Stimulated activated CD4-positive, alpha-beta T cell treated with anti-CD3 and anti-CD28 coated beads, Interleukin-2, amount 100 ng/mL, for 24 hours (primary cell): Measurements from ENCODE around the gene ITSN2.

ENCODE experiments used
- DNase-seq, 2 donors: peaks; one replicate each; pipeline ENCODE4 v3.0.0-alpha.2; 2020

The ITSN2 gene

DNA sequence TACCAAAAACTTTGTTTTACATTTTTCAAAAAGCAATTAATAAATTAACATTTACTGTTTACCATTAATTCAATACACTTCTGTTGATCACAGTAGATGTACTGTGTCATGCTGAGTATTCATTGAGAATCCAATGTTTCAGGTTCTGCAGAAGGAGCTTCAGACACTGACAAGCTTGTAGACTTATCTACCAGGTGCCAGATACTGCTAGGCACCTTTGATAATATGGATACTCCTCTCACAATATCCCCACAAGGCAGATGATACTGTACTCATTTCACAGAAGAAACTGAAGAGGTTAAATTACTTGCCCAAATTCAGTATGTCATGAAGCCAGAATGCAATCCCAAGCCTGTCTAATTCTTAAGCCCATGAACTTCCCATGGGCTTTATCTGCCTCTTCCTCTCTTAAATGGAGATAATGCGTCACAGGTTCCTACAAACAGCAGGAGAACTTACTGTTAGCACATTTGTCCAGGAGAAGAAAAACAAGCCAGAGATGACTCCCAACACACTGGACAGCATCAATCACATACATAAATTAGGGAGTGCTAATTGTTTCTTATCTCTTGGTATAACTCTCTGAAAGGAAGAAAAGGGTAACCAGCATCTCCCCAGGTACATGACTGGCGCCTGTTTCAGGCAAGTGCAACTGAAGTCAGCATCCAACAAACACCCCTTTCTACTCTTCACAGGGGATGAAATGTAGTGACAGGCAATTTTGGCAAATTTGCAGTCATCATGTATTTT, 27.4 kb downstream of the ITSN2 start:
- DNase-seq: no peak

DNA sequence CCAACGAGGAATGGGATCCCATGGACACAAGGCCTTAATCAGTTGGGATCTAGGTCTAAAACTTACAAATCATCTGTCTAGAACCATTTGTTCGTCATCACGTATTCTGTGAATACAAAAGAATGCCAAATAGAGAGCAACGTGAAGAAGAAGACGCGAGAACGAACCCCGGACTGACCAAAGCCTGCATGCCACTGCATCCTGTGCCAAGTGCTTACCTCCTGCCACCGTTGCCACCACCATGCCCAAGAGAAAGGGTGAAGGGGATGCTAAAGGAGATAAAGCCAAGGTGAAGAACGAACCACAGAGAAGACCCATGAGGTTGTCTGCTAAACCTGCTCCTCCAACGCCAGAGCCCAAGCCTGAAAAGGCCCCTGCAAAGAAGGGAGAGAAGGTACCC, 30.2 kb downstream of the ITSN2 start:
- no peak for DNase-seq

DNA sequence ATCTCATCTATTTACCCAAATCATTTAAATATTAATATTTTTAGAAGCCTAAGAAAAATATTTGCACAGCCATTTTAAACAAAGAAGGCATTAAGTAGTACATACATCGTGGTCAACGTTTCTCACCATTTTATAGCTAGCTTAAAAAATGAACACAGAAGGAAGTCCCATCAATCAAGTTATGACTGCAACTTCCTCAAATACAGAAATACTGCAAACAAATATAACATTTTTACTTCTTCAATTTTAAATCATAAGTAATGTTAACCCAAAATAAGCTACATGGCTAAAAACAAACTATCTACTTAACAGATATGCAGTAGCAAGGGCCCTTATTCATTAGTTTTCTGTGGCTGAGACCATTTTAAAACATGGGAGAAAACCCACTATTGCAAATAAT, 30.6 kb downstream of the ITSN2 start:
- no peak for DNase-seq

DNA sequence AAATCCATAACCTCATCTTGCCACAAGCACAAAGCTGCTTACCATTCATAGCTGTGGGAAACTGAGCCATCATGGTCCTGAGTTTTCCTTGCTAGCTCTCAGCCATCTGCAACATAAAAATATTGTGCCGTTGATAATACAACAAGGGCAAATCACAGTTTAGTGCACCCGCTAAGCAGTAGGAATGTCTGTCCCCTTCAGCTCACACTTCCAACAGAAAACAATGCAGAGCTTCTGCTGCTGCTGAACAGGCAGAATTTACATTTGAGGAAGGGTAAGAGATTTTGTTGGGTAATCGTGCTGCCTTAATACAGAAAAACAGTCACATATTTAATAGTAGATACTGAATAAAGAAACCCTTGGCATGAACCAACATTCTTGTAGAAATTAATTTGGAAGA, 32.3 kb downstream of the ITSN2 start:
- no peak for DNase-seq

DNA sequence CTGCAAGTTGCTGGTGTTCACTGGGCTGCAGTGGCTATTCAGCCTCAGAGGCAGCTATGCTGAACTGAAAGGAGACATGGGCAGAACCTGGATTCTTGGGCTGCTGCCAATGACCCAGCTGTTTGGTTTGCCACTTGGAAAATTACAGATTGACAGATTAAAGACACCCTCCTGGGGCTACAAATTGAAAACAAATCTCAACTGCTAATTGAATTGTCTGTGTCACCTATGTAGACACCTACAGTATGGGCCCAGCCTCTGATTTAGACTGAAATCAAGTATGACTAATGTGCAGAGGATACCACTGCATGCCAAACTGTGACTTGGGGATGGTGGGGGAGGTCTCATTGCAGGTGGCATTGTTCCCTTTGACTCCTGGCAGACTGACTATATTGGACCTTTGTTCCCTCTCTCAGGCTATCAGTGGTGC, 42.8 kb downstream of the ITSN2 start:
- no peak for DNase-seq

DNA sequence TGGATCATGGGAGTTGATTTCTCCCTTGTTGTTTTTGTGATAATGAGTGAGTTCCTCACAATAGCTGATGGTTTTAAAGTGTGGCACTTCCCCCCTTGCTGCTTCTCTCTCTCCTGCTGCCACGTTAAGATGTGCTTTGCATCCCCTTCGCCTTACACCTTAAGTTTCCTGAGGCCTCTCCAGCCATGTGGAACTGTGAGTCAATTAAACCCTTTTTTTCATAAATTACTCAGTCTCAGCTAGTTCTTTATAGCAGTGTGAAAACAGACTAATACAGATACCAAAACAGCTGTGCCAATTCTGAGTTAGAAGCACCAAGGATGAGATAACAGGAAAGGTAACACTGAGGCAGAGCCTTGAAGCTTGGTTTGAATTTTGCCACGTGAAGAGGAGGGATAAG, 44.7 kb downstream of the ITSN2 start:
- DNase-seq: peak in 1 of 2 donors; percentile 5

DNA sequence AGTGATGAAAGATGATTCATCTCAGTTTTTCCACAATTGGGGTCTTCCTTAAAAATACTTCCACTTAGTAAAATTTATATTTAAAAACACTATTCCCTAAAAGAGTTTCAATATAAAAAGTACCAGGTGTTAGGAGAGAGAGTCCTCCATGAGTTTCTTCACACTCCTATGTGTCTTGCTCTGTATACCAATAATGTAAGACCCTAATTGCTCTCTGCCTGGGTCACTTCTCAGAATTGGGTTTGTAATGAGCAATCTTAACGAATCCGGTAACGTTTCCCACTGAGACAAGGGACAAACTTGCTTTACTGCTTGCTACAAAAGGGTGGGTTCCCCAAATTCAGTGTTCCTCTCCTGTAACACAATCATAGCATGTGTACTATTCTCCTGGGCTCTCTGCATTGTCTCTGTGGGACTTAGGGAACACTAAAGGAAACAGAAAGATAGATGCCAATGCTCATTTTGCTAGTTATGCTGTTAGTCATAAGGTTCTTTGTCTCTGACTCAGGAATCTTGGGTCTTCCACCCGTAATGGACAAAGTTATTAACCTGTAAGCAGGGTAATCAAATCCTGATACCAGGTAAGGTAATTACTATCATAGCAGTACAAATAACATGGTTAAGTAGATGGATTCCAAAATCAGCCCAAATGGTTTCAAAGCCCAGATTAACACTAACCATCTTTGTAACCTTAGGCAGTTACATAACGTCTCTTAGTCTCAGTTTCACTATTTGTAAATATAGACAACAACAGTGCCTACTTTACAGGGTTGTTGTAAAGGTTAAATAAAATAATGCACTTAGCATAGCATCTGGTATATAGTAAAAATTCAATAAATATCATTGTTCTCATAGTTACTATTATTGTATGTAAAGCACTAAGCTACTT, 46.3 kb downstream of the ITSN2 start:
- DNase-seq: no peak

DNA sequence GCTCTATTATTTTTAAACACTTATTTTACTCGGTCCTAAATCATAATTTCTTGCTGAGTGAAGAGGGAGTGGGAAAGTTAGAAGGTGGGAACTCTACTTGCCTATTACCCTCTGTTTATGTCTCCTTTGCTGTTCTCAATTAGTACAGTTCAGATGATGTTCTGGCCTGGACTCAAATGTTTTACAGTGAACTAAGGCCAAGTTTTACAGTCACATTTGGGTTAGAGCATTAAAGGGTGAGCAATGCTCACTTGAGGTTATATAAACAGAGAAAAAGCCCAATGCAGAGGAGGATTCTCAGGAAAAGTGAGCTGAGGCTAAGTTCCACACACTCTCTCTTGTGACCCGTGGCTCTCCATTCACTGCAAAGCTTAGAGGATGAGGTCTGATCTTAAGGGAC, 52.4 kb downstream of the ITSN2 start:
- DNase-seq: no peak

DNA sequence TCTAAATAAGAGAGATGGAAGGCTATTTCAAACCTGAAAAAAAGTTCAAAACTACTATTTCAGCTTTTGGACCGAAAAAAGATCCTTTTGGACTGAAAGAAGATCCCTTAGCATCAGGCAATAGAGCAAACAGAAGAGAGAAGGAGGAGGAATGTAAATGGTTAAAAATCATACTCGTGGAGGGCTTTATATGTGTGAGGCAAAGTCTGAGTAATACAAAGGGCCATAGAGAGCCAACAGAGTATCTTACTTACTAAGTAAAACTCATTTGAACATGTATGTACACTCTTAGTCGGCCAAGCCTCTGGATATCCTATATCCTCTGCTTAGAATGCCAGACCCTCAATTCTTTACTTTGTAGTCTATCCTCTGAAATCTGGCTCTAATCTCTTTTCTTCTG, 55.7 kb downstream of the ITSN2 start:
- DNase-seq: no peak

DNA sequence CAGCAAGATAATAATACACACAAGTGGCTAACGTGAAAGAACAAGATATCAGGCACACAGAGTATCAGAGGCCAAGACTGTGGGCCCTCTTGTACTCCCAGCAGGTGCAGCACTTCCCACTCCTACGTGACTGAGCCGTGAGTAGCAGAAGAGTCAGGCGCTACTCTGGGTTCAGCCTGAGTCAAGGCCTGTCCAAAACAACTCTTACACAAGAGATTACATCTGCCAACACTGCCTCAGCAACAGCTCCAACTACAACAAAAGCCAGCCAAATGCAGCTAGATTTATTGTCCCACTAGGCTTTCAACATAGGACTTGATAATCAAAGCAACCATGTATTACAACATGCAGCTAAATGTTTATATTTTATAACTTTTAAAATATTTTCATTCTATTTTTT, 56.2 kb downstream of the ITSN2 start:
- no peak for DNase-seq

DNA sequence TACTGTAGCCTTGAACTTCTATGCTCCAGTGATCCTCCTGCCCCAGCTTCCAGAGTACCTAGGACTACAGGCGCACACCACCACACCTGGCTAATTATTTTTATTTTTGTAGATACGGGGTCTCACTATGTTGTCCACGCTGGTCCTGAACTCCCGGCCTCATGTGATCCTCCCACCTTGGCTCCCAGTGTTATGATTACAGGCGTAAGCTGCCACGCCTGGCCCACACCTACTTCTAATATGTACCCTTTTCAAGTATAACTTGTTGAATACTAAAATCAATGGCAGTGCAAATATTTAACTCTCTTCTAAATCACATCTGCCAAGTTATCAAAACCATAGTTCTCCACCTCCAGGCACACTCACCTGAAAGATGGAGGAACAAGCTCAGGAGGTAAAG, 58.7 kb downstream of the ITSN2 start:
- no peak for DNase-seq

DNA sequence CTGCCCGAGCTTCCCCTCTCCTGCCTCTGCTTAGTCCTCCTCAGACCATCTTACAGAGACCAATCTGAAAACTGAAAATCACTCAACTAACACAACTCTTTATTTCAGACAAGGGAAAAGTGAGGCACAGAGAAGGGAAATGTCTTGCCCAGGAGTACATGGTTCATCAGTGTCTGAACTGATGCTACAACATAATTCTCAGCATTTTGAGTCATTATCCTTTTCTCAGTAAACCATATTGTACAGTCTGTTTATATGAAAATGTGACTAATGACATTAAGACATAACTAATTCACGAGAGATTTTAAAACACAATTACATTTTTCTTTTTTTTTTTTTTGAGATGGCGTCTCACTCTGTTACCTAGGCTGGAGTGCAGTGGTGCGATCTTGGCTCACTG, 62.7 kb downstream of the ITSN2 start:
- DNase-seq: no peak

DNA sequence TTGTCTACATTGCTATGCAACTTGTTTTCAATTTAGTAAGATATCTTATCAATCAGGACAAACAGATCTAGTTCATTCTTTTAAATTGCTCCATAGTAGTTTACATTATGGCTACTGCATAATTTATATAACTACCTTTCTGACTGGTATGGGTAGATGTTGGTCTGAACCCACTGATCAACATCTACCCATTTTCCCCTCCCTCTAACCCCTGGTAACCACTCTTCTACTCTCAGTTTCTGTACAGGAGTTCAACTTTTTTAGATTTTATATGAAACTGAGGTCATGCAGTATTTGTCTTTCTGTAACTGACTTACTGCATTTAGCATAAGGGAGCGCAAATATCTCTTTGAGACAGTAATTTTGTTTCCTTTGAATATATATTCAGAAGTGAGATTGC, 73.2 kb downstream of the ITSN2 start:
- no peak for DNase-seq

DNA sequence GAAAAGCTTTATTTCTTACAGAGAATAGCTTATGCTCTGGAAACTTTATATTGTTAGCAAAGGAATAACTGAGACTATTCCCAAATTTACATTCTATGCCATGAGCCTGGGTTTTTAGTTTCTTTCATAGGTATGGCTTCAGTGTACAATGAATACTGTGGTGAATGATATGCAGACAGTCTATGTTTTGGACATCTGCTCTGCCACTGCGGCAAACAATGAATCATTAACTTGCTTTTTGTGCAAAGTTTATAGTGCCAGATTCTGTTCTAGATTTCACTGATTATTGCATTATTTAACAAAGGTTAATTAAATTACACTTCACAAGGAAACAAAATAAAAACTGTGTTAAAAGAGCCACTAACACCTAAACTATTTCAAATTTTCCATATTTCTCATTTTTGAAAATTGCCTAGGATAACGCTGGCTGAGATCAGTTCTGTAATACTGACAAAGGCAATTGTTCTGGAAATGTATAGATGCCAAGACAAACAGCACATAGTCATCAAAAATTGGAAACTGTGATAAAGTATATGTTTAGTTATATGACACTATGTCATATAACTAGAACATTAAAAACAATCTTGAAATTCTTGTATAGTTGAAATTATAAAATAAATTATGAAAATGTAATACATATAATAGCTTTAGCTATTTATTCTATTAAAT, 74.7 kb downstream of the ITSN2 start:
- DNase-seq: no peak

DNA sequence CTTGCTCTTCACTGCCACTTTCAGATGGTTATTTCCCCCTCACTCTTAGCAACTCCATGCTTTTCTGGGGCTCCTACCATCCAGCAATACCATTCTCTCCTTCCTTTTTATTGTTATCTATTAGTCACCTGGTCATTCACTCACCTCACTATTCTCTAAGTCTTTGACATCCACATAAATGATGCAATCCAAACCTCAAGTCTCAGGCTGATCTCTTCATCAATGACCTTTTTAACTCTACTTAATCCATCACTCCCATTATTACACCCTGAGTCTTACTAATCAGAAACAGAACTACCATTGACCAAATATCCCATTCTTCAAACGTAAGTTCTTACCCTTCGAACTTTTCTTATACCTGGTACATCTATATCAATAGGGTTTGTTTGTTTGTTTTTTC, 79.7 kb downstream of the ITSN2 start:
- DNase-seq: no peak

DNA sequence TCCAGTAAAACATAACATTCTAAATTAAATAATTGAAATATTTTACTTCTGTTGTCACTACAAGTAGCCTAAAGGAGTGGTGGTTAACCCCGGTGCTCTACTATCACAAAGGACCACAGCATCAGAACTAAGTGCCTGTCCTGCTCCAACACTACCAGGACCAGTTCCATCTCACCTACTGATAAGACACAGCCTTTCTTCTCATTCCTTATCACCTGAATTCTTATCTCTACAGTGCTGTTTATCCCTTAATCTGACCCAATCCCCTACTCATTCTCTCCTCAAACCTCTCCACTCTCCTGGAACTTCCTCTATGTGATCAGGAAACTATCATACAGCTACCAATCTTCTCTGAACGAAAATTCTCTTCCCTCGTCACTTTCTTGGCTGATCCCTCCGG, 80.2 kb downstream of the ITSN2 start:
- DNase-seq: no peak

DNA sequence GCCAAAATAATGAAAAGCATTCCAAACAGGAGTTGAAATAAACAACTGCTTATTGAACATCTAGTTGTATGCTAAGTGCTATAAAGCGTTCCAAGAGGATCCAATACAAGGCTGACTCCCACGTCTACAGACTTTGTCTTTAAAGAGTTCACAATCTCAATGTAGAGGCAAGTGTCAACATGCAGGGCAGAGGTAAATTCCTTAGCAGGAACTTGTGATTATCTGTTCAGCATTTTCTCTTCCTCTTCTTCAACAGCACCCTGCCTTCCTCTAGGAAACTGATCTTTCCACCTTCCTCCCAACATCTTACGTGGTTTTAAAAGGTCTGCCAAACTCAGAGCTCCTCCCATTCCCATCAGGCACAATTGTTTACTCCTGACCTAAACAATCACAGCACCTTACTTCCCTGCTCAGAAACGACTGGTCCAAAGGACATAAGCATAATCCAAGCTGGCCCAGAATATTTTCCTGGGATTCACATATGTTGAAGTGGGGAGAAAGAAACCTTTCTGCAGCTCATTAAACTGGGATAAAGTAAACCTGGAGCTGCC, 83.9 kb downstream of the ITSN2 start:
- no peak for DNase-seq

DNA sequence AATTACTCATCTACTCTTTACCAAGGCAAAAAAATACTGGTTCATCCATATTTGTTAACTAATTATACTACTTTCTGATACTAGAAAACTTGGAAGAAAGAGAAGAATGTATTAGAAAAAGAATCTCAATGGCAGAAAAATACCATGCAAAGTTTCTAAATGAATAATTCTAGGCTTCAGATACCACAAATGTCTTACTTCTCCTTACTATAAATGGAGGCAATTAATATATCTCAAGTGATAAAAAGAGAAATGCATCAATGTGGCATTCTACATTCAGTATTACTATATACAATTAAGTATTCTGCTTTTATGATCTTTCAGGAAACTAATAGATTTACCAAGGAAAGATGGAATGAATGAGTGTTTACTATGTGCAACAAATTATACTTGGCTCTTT, 85.5 kb downstream of the ITSN2 start:
- no peak for DNase-seq

DNA sequence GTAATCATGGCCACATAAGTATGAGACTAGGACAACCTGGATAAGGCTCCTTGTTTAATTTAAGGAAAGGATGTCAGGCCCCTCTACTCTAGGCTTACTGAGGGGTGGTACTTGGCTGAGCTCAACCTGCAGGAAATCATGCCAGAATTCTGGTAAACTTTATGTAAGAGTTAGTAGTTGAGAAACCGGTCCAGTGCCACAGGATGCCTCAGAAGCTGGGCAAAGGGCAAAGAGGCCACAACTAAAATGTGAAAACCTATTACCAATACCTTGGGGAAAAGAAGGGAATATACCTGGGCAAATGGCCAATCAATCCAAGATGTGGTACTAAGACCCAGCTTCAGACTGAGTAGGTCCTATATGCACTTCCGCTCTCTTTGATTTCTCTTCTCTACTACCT, 86.7 kb downstream of the ITSN2 start:
- DNase-seq: no peak

DNA sequence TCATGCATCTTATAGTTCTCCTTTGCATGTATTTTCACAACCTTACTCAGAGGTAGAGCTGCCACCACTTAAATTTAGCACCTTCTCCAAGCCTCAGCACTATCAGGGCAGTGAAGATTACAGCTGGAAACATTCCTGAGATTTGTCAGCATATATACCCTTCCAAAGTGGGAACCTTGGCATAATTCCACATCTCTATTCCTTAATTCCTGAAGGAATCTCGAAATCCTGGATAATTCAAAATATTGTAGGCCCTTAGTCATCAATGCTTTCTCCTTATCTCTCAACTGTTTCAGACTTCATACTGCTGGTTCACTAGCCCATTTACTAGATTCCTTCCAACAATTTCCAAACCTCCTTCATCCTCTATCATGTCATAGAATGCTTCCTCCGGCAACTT, 87.4 kb downstream of the ITSN2 start:
- no peak for DNase-seq

DNA sequence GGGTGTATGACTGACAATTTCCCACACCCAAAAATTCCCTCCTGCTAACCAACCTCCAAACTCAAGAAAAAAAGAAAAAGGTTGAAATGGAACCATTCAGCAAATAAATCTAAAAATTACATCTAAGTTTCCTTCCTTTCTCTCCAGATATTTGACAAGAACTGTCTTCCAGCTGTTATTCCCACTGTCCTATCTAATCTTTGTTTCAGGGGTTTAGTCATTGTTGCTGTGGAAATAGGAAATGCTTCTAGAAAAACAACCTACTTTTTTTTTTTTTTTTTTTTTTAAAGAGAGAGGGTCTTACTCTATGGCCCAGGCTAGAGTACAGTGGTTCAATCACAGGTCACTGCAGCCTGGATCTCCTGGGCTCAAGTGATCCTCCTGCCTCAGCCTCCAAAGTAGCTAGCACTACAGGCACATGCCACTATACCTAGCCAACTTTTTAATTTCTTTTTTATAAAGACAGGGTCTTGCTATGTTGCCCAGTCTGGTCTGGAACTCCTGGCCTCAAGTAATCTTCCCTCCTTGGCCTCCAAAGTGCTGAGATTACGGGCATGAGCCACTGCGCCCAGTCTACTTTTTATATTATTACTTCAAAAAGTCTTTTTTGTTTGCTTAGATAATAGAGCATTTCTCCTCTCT, 88.1 kb downstream of the ITSN2 start:
- no peak for DNase-seq

DNA sequence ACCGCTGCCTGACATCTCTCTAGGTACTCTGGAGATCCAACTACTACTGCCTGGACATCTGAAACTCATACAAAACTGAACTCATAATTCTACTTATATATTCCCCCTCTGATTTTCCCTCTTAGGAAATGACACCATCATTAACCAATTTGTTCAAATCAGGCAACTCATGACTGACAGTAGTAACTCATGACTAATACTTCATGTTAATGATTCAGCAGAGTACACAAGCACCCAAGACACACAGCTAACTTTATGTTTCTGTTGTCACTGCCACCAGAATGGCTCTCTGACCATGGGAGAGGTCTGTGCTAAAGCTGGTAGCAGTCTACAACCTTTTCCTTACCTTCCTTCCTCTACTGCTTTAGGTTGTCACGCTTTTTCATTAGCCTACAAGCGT, 91.1 kb downstream of the ITSN2 start:
- no peak for DNase-seq

DNA sequence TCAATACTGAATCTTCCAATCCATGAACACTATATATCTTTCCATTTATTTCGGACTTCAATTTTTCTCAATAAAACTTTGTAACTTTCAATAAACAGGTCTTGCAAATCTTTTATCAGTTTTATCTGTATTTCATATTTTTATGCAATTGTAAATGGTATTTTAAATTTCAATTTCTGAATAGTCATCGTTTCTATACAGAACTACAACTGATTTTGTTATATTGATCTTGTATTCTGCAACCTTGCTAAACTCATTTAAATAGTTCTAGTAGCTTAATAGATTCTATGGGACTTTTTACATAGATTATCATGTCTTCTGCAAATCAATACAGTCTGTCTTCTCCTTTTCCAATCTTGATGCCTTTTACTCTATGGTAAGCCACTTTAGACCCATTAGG, 95.1 kb downstream of the ITSN2 start:
- no peak for DNase-seq
